ENCODE data around the gene CBX6.

GRCh38 chr22:38841635-38842034 is 30.4 kb downstream of the CBX6 start:
- TF ChIP-seq CTCF (IDR thresholded peaks at IDR 0.05) = no peak
- TF ChIP-seq POLR2A (IDR thresholded peaks at IDR 0.05) = no peak
